A549 (cell line): ENCODE measurements around the gene MBLAC1. TPM values are rescaled to one million over a fixed set of nuclear protein-coding genes. Genes with fewer than 3 reads are reported as not detected.

Experiments
- ATAC-seq, 2 experiments: fragments of 200-7000 bp in 1 of 2; fragments of >200 bp in 1 of 2; cut with Nextera tagmentation in 1 of 2; cut with Tn5 transposase in 1 of 2; 3 replicates each; pipeline versions ENCODE4 v1.8.0 to v1.9.1; 2018 to 2020; ENCODE audit warnings: mild to moderate bottlenecking in 1 of 2, moderate library complexity in 1 of 2
- CTCF ChIA-PET: fragments of 300-600 bp; sonication (Branson Sonifier 250); formaldehyde crosslinking; extraction: SDS; loops from one replicate; lab custom pipeline; 2021; ENCODE audit warnings: antibody characterized with exemption, inconsistent platforms; lab: Yijun Ruan, JAX
- POLR2A ChIA-PET: fragments of 350-600 bp; formaldehyde crosslinking; extraction: SDS; loops from one replicate; lab custom pipeline; 2021; ENCODE audit warnings: antibody characterized with exemption, inconsistent platforms; lab: Yijun Ruan, JAX
- DNase-seq, 2 experiments: peaks; one replicate each; pipeline versions ENCODE4 v3.0.0 to v3.0.0-alpha.2; 2011 to 2016; ENCODE audit warnings: low read depth in 1 of 2, low spot score in 1 of 2
- FAIRE-seq: peaks from 2 replicates; lab custom pipeline; 2011; peaks lifted over from hg19 to GRCh38; lab: Jason Lieb, UNC
- H3K27ac ChIP-seq, 2 experiments: fragments of >200 bp; sonication (Bioruptor Twin); formaldehyde crosslinking; 3 replicates each; pipeline ENCODE4 v1.5.1; 2016 to 2017
- H3K4me1 ChIP-seq: fragments of >200 bp; sonication (Bioruptor Twin); formaldehyde crosslinking; 3 replicates; pipeline ENCODE4 v1.6.1; 2016
- H3K4me2 ChIP-seq: fragments of >200 bp; sonication (Bioruptor Twin); formaldehyde crosslinking; 3 replicates; pipeline ENCODE4 v1.6.1; 2016
- H3K4me3 ChIP-seq: fragments of >200 bp; sonication (Bioruptor Twin); formaldehyde crosslinking; 3 replicates; pipeline ENCODE4 v1.5.1; 2016
- H3K9me3 ChIP-seq: fragments of >200 bp; sonication (Bioruptor Twin); formaldehyde crosslinking; 3 replicates; pipeline ENCODE4 v1.6.1; 2016
- CBX2 ChIP-seq: fragments of 200-600 bp; sonication (generic); IDR thresholded peaks from 2 replicates; pipeline ENCODE4 v1.6.1; 2016; ENCODE audit warnings: low read depth, mild to moderate bottlenecking, borderline replicate concordance
- CEBPB ChIP-seq, 2 experiments: fragments of >200 bp in 1 of 2; sonication (Bioruptor Twin) in 1 of 2; formaldehyde crosslinking in 1 of 2; IDR thresholded peaks; 2 replicates each; pipeline ENCODE4 v1.6.1; 2012 to 2016
- CHD2 ChIP-seq: fragments of 150-350 bp; IDR thresholded peaks from 2 replicates; pipeline ENCODE4 v1.6.1; 2014; ENCODE audit warnings: low read length; ENCODE audit not compliant: partially characterized antibody
- E2F6 ChIP-seq: IDR thresholded peaks from 2 replicates; pipeline ENCODE4 v1.6.1; 2012; ENCODE audit warnings: low read depth, borderline replicate concordance
- EP300 ChIP-seq, 2 experiments: fragments of >200 bp; sonication (Bioruptor Twin); formaldehyde crosslinking; IDR thresholded peaks; 2 replicates in 1 of 2; 3 replicates in 1 of 2; pipeline ENCODE4 v1.6.1; 2016 to 2017
- ESRRA ChIP-seq: fragments of 150-350 bp; IDR thresholded peaks from 2 replicates; pipeline ENCODE4 v1.6.1; 2014; ENCODE audit warnings: mild to moderate bottlenecking, low read length, borderline replicate concordance
- FOSL2 ChIP-seq, 2 experiments: fragments of 450-650 bp in 1 of 2; fragments of >200 bp in 1 of 2; sonication (Bioruptor Twin) in 1 of 2; formaldehyde crosslinking; IDR thresholded peaks; 2 replicates each; pipeline versions ENCODE4 v1.5.0 to v1.6.1; 2016 to 2020; ENCODE audit warnings: mild to moderate bottlenecking in 1 of 2, moderate library complexity in 1 of 2
- FOXS1 ChIP-seq: fragments of 250-450 bp; sonication (Bioruptor Pico); IDR thresholded peaks from 2 replicates; pipeline ENCODE4 v1.5.0; 2020; ENCODE audit warnings: mild to moderate bottlenecking, moderate library complexity
- GATA3 ChIP-seq: IDR thresholded peaks from 2 replicates; pipeline ENCODE4 v1.6.1; 2012; ENCODE audit warnings: borderline replicate concordance
- HES2 ChIP-seq: fragments of >200 bp; sonication (Bioruptor Twin); formaldehyde crosslinking; IDR thresholded peaks from 2 replicates; pipeline ENCODE4 v1.6.1; 2016
- HOXB5 ChIP-seq: fragments of 250-450 bp; sonication (Bioruptor Pico); IDR thresholded peaks from 2 replicates; pipeline ENCODE4 v1.5.0; 2020; ENCODE audit warnings: mild to moderate bottlenecking, moderate library complexity
- JUNB ChIP-seq: fragments of >200 bp; sonication (Bioruptor Twin); formaldehyde crosslinking; IDR thresholded peaks from 2 replicates; pipeline ENCODE4 v1.6.1; 2016
- KDM1A ChIP-seq: fragments of 200-600 bp; sonication (generic); IDR thresholded peaks from 2 replicates; pipeline ENCODE4 v1.6.1; 2016; ENCODE audit warnings: low read depth, mild to moderate bottlenecking
- MAFK ChIP-seq: fragments of 450-650 bp; IDR thresholded peaks from 2 replicates; pipeline ENCODE4 v1.6.1; 2014; ENCODE audit not compliant: partially characterized antibody
- MAZ ChIP-seq: fragments of 150-350 bp; IDR thresholded peaks from 2 replicates; pipeline ENCODE4 v1.6.1; 2014; ENCODE audit warnings: antibody characterized with exemption, low read depth, low read length, borderline replicate concordance
- NPAS2 ChIP-seq: fragments of 250-450 bp; sonication (Bioruptor Pico); IDR thresholded peaks from 2 replicates; pipeline ENCODE4 v1.8.0; 2022; ENCODE audit warnings: mild to moderate bottlenecking, moderate library complexity, borderline replicate concordance
- PBX3 ChIP-seq: IDR thresholded peaks from 2 replicates; pipeline ENCODE4 v1.6.1; 2012
- PHF8 ChIP-seq: fragments of 200-600 bp; sonication (generic); IDR thresholded peaks from 2 replicates; pipeline ENCODE4 v1.6.1; 2016; ENCODE audit warnings: low read depth, mild to moderate bottlenecking, antibody characterized with exemption, moderate library complexity, borderline replicate concordance
- REST ChIP-seq: fragments of 200-600 bp; sonication (generic); IDR thresholded peaks from 2 replicates; pipeline ENCODE4 v1.6.1; 2016; ENCODE audit warnings: antibody characterized with exemption, mild to moderate bottlenecking, moderate library complexity
- RFX5 ChIP-seq: fragments of 450-650 bp; IDR thresholded peaks from 2 replicates; pipeline ENCODE4 v1.7.1; 2014; ENCODE audit warnings: antibody characterized with exemption, mild to moderate bottlenecking, moderate library complexity
- SMC3 ChIP-seq: fragments of >200 bp; sonication (Bioruptor Twin); formaldehyde crosslinking; IDR thresholded peaks from 3 replicates; pipeline ENCODE4 v1.6.1; 2018; ENCODE audit warnings: inconsistent platforms
- SREBF2 ChIP-seq: fragments of 450-650 bp; IDR thresholded peaks from 2 replicates; pipeline ENCODE4 v1.6.1; 2014; ENCODE audit warnings: mild to moderate bottlenecking, moderate library complexity
- ZC3H11A ChIP-seq: fragments of 450-650 bp; IDR thresholded peaks from 2 replicates; pipeline ENCODE4 v1.6.1; 2014; ENCODE audit warnings: antibody characterized with exemption, mild to moderate bottlenecking
- ZNF302 ChIP-seq: fragments of 250-450 bp; sonication (Bioruptor Pico); IDR thresholded peaks from 2 replicates; pipeline ENCODE4 v1.9.0; 2021; ENCODE audit warnings: inconsistent platforms, mild to moderate bottlenecking, moderate library complexity
- ZSCAN20 ChIP-seq: fragments of 250-450 bp; sonication (Bioruptor Pico); IDR thresholded peaks from 2 replicates; pipeline ENCODE4 v1.8.0; 2022; ENCODE audit warnings: mild to moderate bottlenecking, moderate library complexity
- WGBS: methylation state at CpG from one replicate; pipeline ENCODE4 v1.1.6; 2017; ENCODE audit errors: missing lambda C conversion rate; 5-methylcytosine and 5-hydroxymethylcytosine counted together
- polyA plus RNA-seq, 4 experiments: library from polyadenylated mRNA; depleted of rRNA in 3 of 4; stranded (reverse); fragments of >200 nt; fragmentation: RNase III in 1 of 4; extraction: RNeasy Plus Mini Kit Qiagen cat#74134 plus additional on column Dnase treatment in 1 of 4; gene quantifications; 2 replicates in 3 of 4; 3 replicates in 1 of 4; pipeline ENCODE4 v1.2.3, GENCODE V29; 2011 to 2017

Gene MBLAC1
- polyA plus RNA-seq, 2 of the 4 experiments (the other 2 are of a cell fraction), result 0.63 to 2.6 TPM

- DNase-seq (no peak), FAIRE-seq (no peak)
- no peaks in the 10 kb centered on the region for H3K9me3 ChIP-seq
- TF ChIP-seq HES2, result no peak
- TF ChIP-seq CHD2, result no peak
- TF ChIP-seq HOXB5, result no peak
- TF ChIP-seq FOXS1, result no peak
- TF ChIP-seq SMC3, result no peak
- no peak for TF ChIP-seq NPAS2 (CRISPR knock-in tag)
- no peak for TF ChIP-seq REST
- TF ChIP-seq ZNF302 (CRISPR knock-in tag), result no peak
- no peak for TF ChIP-seq PHF8
- TF ChIP-seq MAZ, result no peak
- no peak for TF ChIP-seq ZSCAN20 (CRISPR knock-in tag)
- no peak for TF ChIP-seq FOSL2 (IDR thresholded peaks at IDR 0.05)
- no peak for TF ChIP-seq FOSL2 (CRISPR knock-in tag; IDR thresholded peaks at IDR 0.05)
- TF ChIP-seq KDM1A, result no peak
- TF ChIP-seq SREBF2, result no peak
- no peak for TF ChIP-seq E2F6
- TF ChIP-seq ESRRA, result no peak
- no peak for TF ChIP-seq CBX2
- no peak for TF ChIP-seq PBX3
- TF ChIP-seq GATA3, result no peak
- TF ChIP-seq, all 56 proteins: peak for 0
- POLR2A ChIA-PET, result interaction anchor here (1.4 kb wide), 1 partner anchor 21 kb away, joined by 6 read pairs; the partner anchor contains the start of genes AP4M1 and MCM7
- Histone ChIP-seq H3K4me3 (no peak overlapping the region), H3K4me2 (no peak overlapping the region), H3K4me1 (peaks cover 29% of the 10 kb centered on the region), H3K27ac (no peak overlapping the region)
- WGBS, result 91% methylated on average over 1 of the region's 1 CpG
- CTCF ChIA-PET, result interaction anchor here (1.5 to 5.6 kb wide), 2 partner anchors 9 kb away, joined by 4 to 46 read pairs; no protein-coding TSS in a partner anchor
- ATAC-seq, result no peak
Measured at GRCh38 chr7:100122568-100122967, 4.2 kb upstream of the MBLAC1 start.

GRCh38 chr7:100124301-100125230 lies 2.2 kb upstream of the MBLAC1 start:
- Histone ChIP-seq H3K4me1 (peaks cover 31% of the 10 kb centered on the region), H3K4me2 (peak overlapping the region; percentile 62; the same call in 2 of the 3 replicates), H3K27ac (0 out of 6 replicates have a peak overlapping the region, but pooled peaks of 1 of the 2 experiments have one; percentile 8), H3K9me3 (no peaks in the 10 kb centered on the region), H3K4me3 (no peak overlapping the region)
- 89% methylated on average over 4 of the region's 4 CpGs for WGBS
- ChIA-PET CTCF (interaction anchor here (0.6 to 5.6 kb wide), 8 partner anchors 7 to 283 kb away, joined by 3 to 46 read pairs (median 4); no protein-coding TSS in a partner anchor), POLR2A (interaction anchor here (0.8 to 1.5 kb wide), 3 partner anchors 23 to 304 kb away, joined by 3 to 10 read pairs (median 3); partner anchors contain the start of genes AP4M1, LAMTOR4, MCM7 and ZCWPW1)
- FAIRE-seq, result no peak
- ATAC-seq, result no peak
- no peak for DNase-seq
- no peak for TF ChIP-seq RFX5
- no peak for TF ChIP-seq PHF8
- no peak for TF ChIP-seq REST
- TF ChIP-seq ZC3H11A, result no peak
- TF ChIP-seq EP300 (IDR thresholded peaks at IDR 0.05), result no peak
- no peak for TF ChIP-seq CEBPB (IDR thresholded peaks at IDR 0.05)
- TF ChIP-seq JUNB, result no peak
- TF ChIP-seq MAFK, result no peak
